GM12878 (cell line): ENCODE measurements around the gene ZMIZ1. TPM values are rescaled to one million over a fixed set of nuclear protein-coding genes. Genes with fewer than 3 reads are reported as not detected.

Experiments used
- ATAC-seq: fragments of 200-7000 bp; cut with Tn5 transposase; 3 replicates; pipeline ENCODE4 v1.9.1; 2020; ENCODE audit warnings: mild to moderate bottlenecking, moderate library complexity
- BruUV-seq: library from RNA; stranded (reverse); fragments of 400-500 nt; replicated peaks from 2 replicates; lab custom pipeline; 2021; lab: Mats Ljungman, UMichigan
- CTCF ChIA-PET: fragments of 300-600 bp; sonication (Branson Sonifier 250); formaldehyde crosslinking; extraction: SDS; loops from one replicate; lab custom pipeline; 2021; ENCODE audit warnings: inconsistent platforms; lab: Yijun Ruan, JAX
- POLR2A ChIA-PET: fragments of 350-600 bp; formaldehyde crosslinking; extraction: SDS; loops from one replicate; lab custom pipeline; 2021; ENCODE audit warnings: inconsistent platforms; lab: Charles Lee
- RAD21 ChIA-PET: fragments of 300-600 bp; sonication (Branson Sonifier 250); formaldehyde crosslinking; loops from one replicate; lab custom pipeline; 2023; ENCODE audit warnings: antibody characterized with exemption; ENCODE audit not compliant: unreplicated experiment; lab: Charles Lee
- SMC1A ChIA-PET: fragments of 300-600 bp; sonication (Branson Sonifier 250); formaldehyde crosslinking; loops from one replicate; lab custom pipeline; 2023; ENCODE audit not compliant: unreplicated experiment, uncharacterized antibody; lab: Charles Lee
- DNase-seq: peaks from one replicate; pipeline ENCODE4 v3.0.0-alpha.2; 2011; ENCODE audit warnings: low read depth, low spot score
- FAIRE-seq: peaks from 3 replicates; lab custom pipeline; 2011; peaks lifted over from hg19 to GRCh38; lab: Jason Lieb, UNC
- H2AFZ ChIP-seq: 2 replicates; pipeline ENCODE4 v1.6.0; 2011; ENCODE audit warnings: low read depth, low read length, control low read depth; ENCODE audit not compliant: control insufficient read depth
- H3K27ac ChIP-seq: 2 replicates; pipeline ENCODE4 v1.5.1; 2011; ENCODE audit warnings: control low read depth; ENCODE audit not compliant: control insufficient read depth, insufficient read depth
- H3K27me3 ChIP-seq, 2 experiments: replicated peaks in 1 of 2; 2 replicates each; pipeline versions ENCODE4 v1.6.0 to v1.6.1; 2011; ENCODE audit warnings: low read length in 1 of 2; ENCODE audit not compliant: control insufficient read depth in 2 of 2, insufficient read depth in 2 of 2
- H3K36me3 ChIP-seq, 2 experiments: 2 replicates each; pipeline ENCODE4 v1.5.1; 2011; ENCODE audit warnings: low read length in 1 of 2; ENCODE audit not compliant: control insufficient read depth in 2 of 2, insufficient read depth in 2 of 2
- H3K4me1 ChIP-seq: 2 replicates; pipeline ENCODE4 v1.6.1; 2011; ENCODE audit warnings: mild to moderate bottlenecking, low read length, moderate library complexity, mixed read lengths; ENCODE audit not compliant: control insufficient read depth, insufficient read depth
- H3K4me2 ChIP-seq: 2 replicates; pipeline ENCODE4 v1.6.0; 2011; ENCODE audit warnings: control low read depth; ENCODE audit not compliant: control insufficient read depth, insufficient read depth
- H3K4me3 ChIP-seq: fragments of 200-600 bp; sonication (generic); 2 replicates; pipeline ENCODE4 v1.5.1; 2016
- H3K79me2 ChIP-seq: 2 replicates; pipeline ENCODE4 v1.6.0; 2011; ENCODE audit warnings: low read length; ENCODE audit not compliant: control insufficient read depth, insufficient read depth
- H3K9ac ChIP-seq: 2 replicates; pipeline ENCODE4 v1.8.0; 2011; ENCODE audit warnings: low read length, control low read depth, mixed read lengths; ENCODE audit not compliant: control insufficient read depth, insufficient read depth
- H3K9me3 ChIP-seq: replicated peaks from 3 replicates; pipeline ENCODE4 v1.5.1; 2011; ENCODE audit warnings: mild to moderate bottlenecking, low read length; ENCODE audit not compliant: control insufficient read depth, insufficient read depth
- H4K20me1 ChIP-seq: 2 replicates; pipeline ENCODE4 v1.6.0; 2011; ENCODE audit not compliant: control insufficient read depth, insufficient read depth
- BACH1 ChIP-seq: fragments of 450-650 bp; IDR thresholded peaks from 2 replicates; pipeline ENCODE4 v1.6.1; 2017; ENCODE audit warnings: mild to moderate bottlenecking, borderline replicate concordance
- BCL11A ChIP-seq: IDR thresholded peaks from 2 replicates; pipeline ENCODE4 v1.6.1; 2011; ENCODE audit warnings: low read depth, low read length
- BCLAF1 ChIP-seq: fragments of 450-650 bp; IDR thresholded peaks from 2 replicates; pipeline ENCODE4 v1.6.1; 2017; ENCODE audit warnings: antibody characterized with exemption, mild to moderate bottlenecking, moderate library complexity
- CHD4 ChIP-seq: fragments of 200-600 bp; sonication (generic); IDR thresholded peaks from 2 replicates; pipeline ENCODE4 v1.6.1; 2016; ENCODE audit warnings: mild to moderate bottlenecking
- ETV6 ChIP-seq, 2 experiments: fragments of 450-650 bp in 1 of 2; IDR thresholded peaks in 1 of 2; conservative IDR thresholded peaks in 1 of 2; 2 replicates each; pipeline ENCODE4 v1.6.1; 2014; ENCODE audit warnings: antibody characterized with exemption in 1 of 2, borderline replicate concordance in 1 of 2, low read depth in 1 of 2, mild to moderate bottlenecking in 1 of 2, moderate library complexity in 1 of 2
- HDAC2 ChIP-seq: fragments of 200-600 bp; sonication (generic); IDR thresholded peaks from 2 replicates; pipeline ENCODE4 v1.6.1; 2017
- KLF5 ChIP-seq: fragments of 450-650 bp; IDR thresholded peaks from 2 replicates; pipeline ENCODE4 v1.6.1; 2014; ENCODE audit warnings: mild to moderate bottlenecking; ENCODE audit not compliant: partially characterized antibody
- NFXL1 ChIP-seq: fragments of 450-650 bp; IDR thresholded peaks from 2 replicates; pipeline ENCODE4 v1.6.1; 2017; ENCODE audit warnings: antibody characterized with exemption, mild to moderate bottlenecking, borderline replicate concordance
- NFYB ChIP-seq: IDR thresholded peaks from 2 replicates; pipeline ENCODE4 v1.6.1; 2011; ENCODE audit warnings: low read depth, mild to moderate bottlenecking, low read length, improper control_type of control experiment, moderate library complexity; ENCODE audit not compliant: insufficient read depth
- SRF ChIP-seq, 2 experiments: IDR thresholded peaks; 2 replicates each; pipeline ENCODE4 v1.6.1; 2011; ENCODE audit warnings: low read depth in 2 of 2, low read length in 2 of 2, mild to moderate bottlenecking in 1 of 2, moderate library complexity in 1 of 2
- TBL1XR1 ChIP-seq: IDR thresholded peaks from 2 replicates; pipeline ENCODE4 v1.6.1; 2012; ENCODE audit warnings: low read depth, low read length, improper control_type of control experiment
- ZNF384 ChIP-seq: IDR thresholded peaks from 2 replicates; pipeline ENCODE4 v1.6.1; 2012; ENCODE audit warnings: low read depth, mild to moderate bottlenecking, low read length, improper control_type of control experiment, borderline replicate concordance
- WGBS: methylation state at CpG from one replicate; pipeline ENCODE4 v1.1.6; 2016; ENCODE audit warnings: low lambda C conversion rate; ENCODE audit not compliant: insufficient replicate concordance, insufficient coverage; ENCODE audit errors: missing lambda C conversion rate; 5-methylcytosine and 5-hydroxymethylcytosine counted together
- in situ Hi-C: fragments of 300-500 bp; cut with MboI; formaldehyde crosslinking; loops from 9 replicates; pipeline ENCODE4 v1.14.3; 2018; ENCODE audit warnings: mixed read lengths
- intact Hi-C: fragments of 100-400 bp; cut with micrococcal nuclease; formaldehyde crosslinking; loops from one replicate; pipeline ENCODE4 v1.14.2; 2022; ENCODE audit not compliant: unreplicated experiment
- polyA plus RNA-seq, 11 experiments: library from polyadenylated mRNA; depleted of rRNA in 4 of 11; unstranded in 6 of 11; stranded (reverse) in 5 of 11; fragments of >200 nt; fragmentation: Nextera tagmentation in 4 of 11; fragmentation: Illumina TruSeq in 1 of 11; extraction: Ambion mirVana in 4 of 11; extraction: Trizol in 1 of 11; gene quantifications; 1 replicate in 1 of 11; 2 replicates in 10 of 11; pipeline versions ENCODE4 v1.2.1 to v1.2.3, GENCODE V29; 2011 to 2016; ENCODE audit warnings: inconsistent platforms in 2 of 11, missing spikeins in 2 of 11, low read depth in 1 of 11
- total RNA-seq, 4 experiments: library from RNA; depleted of rRNA in 3 of 4; stranded (reverse); fragments of >200 nt in 3 of 4; fragmentation: Illumina TruSeq in 1 of 4; extraction: Trizol in 1 of 4; gene quantifications; 2 replicates each; pipeline versions ENCODE4 v1.2.1 to v1.2.3, GENCODE V29; 2013 to 2021

ZMIZ1 gene
- total and polyA plus RNA-seq, 10 of the 15 experiments (the other 5 are each of a cell fraction or from before 2014, with no cell fraction given), result 3.1 to 82.3 (median 14.9) TPM

GRCh38 chr10:79028451-79029010 lies 40.2 kb upstream of the ZMIZ1 start:
- Histone ChIP-seq H3K9me3 (no peaks in the 10 kb centered on the region), H3K4me3 (no peak overlapping the region), H3K36me3 (no peaks in the 10 kb centered on the region), H3K27me3 (peaks cover 0 to 1% of the 10 kb centered on the region in 2 experiments; a peak in 1 of 4 replicates), H4K20me1 (no peaks in the 10 kb centered on the region), H3K4me2 (no peak overlapping the region), H3K4me1 (peaks cover 4% of the 10 kb centered on the region), H2AFZ (no peak overlapping the region), H3K79me2 (no peaks in the 10 kb centered on the region), H3K9ac (no peak overlapping the region), H3K27ac (no peak overlapping the region)
- intact Hi-C loops (no loop called here), in situ Hi-C loops (no loop called here)
- FAIRE-seq (no peak), DNase-seq (no peak), ATAC-seq (no peak)
- POLR2A ChIA-PET, result no interaction called here
- no TSS peak for BruUV-seq
- SMC1A ChIA-PET, result interaction anchor here (0.6 kb wide), 1 partner anchor 822 kb away, joined by 3 read pairs; no protein-coding TSS in a partner anchor
- 28% methylated on average over 5 of the region's 5 CpGs for WGBS
- TF ChIP-seq ZNF384, result no peak
- TF ChIP-seq KLF5, result no peak
- no peak for TF ChIP-seq BCL11A
- TF ChIP-seq HDAC2, result no peak
- no peak for TF ChIP-seq SRF (IDR thresholded peaks at IDR 0.05; ENCODE audit: low read depth in 2 of 2, low read length in 2 of 2)
- no peak for TF ChIP-seq ETV6 (conservative IDR thresholded peaks at IDR 0.05 in 1 of 2, IDR thresholded peaks at IDR 0.05 in 1 of 2; ENCODE audit: borderline replicate concordance in 1 of 2, low read depth in 1 of 2)
- TF ChIP-seq BCLAF1, result no peak
- no peak for TF ChIP-seq NFXL1
- TF ChIP-seq TBL1XR1, result no peak
- TF ChIP-seq CHD4, result no peak
- no peak for TF ChIP-seq NFYB
- no peak for TF ChIP-seq BACH1
- CTCF ChIA-PET, result no interaction called here
- RAD21 ChIA-PET, result no interaction called here
